GM19025 (cell line): Measurements from ENCODE around the gene CBLB.

Source experiments
- ATAC-seq: cut with Tn5 transposase; IDR thresholded peaks from one replicate; pipeline ENCODE4 v1.9.1; 2021; ENCODE audit warnings: mild to moderate bottlenecking, low read depth, moderate library complexity; ENCODE audit not compliant: unreplicated experiment

CBLB gene

DNA sequence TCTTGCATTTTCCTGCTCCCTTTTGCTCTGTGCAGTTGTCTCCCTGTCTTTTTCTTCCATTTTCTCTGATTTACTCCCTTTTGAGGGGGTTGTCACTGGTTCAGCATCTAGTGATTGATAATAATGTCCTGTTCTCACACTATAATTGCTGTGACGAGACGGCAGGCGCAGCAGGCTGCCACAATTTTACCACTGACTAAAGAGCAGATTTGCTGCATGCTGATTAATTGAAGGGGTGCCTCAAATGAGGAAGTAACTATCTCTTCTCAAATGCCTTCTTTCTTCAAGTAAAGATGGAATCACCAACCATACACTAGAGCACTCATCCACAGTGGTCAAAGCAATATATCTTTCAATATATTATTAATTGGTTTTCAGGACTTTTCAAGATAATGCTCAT lies 219.3 kb downstream of the CBLB start:
- no peak for ATAC-seq

DNA sequence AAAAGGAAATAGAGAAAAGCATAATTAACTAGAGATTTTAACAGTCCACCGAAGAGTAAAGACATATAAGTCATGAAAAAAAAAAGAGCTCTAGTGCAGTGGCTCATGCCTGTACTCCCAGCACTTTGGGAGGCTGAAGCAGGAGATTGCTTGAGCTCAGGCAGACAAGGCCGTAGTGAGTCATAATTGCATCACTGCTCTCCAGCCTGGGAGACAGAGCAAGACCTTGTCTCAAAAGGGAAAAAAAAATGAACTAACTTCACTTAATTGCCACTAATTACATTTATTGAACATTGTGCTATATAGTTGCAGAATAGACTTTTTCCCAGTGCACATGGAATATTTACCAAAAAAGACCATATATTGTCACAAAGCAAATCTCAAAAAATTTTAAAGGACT lies 221.8 kb downstream of the CBLB start:
- no peak for ATAC-seq

DNA sequence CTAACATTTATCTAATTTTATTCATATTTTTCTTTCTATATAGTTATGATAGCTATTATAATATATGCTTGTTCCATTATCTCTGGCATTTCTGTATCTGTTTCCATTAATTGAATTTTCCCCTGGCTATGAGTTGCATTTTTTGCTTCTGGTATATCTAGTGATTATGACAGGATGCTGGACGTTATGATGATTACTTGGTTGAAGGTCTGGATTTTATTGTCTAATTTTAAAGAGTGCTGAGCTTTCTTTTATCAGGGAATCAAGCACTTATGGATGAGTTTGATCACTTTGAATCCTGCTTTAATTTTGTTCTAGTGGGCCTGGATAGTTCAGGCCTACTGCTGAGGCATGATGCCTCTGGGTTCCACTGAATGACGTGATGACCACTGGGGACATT lies 229.7 kb downstream of the CBLB start:
- ATAC-seq, result no peak

DNA sequence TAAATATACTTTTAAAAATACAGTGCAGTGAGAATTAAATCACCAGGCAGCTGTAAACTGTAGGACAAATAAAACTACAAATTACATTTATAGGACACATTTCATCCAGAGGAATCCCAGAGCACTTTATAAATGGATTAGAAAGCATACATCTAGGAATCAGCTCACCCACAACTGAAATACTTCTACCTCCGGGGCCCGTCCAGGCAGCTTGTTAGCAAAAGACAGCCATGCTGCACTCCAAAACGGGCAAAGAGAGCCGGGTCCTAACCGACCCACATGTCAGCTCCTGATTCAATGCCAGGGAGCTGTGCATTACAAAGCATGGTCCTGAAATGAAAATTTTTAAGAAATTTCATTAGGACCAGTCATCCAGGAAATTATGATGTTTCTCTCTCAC lies 234.1 kb downstream of the CBLB start:
- ATAC-seq, result no peak

DNA sequence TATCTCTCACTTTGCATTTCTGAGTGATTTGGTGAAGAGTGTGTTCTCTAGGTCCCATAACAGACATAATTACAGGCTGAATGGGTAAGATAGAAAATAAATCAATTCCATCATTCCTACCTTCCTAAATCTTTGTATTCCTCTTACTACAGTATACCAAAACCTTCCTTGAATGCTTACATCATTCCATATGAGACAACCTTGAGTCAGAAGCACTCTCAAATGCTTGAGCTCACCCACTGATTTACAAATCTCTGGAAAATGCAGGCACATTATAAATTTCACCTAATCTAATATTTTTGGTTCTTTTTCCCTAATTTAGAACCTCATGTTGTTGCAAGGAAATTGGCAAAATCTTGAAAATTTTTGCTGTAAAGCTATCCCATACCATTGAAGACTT lies 239.1 kb downstream of the CBLB start:
- ATAC-seq, result no peak

DNA sequence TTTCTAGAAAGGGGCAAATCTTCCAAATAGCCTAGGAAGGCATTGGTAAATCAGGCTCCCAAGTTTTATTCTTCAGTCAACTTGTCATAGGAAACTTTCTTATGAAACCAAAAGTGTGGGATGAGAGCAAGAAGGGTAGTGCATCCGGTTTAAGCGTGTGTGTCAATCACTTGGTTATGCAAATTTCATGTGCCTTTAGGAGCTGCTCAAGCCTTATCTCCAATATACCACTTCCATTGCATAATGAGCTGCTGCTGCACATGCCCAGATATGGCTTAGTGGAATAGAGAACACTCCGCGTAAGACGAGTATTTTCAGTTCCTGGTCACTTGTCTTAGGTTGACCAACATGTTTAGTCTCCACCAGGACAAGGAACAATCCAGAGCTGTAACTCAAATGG lies 242.1 kb downstream of the CBLB start:
- ATAC-seq, result no peak

DNA sequence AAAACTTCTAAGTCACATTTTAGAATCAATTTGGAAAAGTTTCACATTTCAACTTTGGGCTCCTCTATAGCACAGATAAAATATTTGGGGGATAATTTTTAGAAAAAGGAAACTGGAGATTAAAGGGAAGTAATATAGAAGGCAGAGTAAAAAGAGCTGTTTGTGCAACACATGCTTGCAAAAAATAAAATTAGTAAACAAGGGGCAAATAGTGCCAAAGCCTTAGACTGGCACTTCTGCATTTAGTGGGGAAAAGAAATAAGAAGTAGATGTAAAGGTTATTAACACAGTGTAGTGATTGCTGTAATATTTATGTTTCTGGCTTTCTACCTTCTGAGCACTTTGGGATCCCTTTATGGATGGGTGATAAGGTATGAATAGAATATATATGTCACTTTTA lies 246.6 kb downstream of the CBLB start:
- no peak for ATAC-seq

DNA sequence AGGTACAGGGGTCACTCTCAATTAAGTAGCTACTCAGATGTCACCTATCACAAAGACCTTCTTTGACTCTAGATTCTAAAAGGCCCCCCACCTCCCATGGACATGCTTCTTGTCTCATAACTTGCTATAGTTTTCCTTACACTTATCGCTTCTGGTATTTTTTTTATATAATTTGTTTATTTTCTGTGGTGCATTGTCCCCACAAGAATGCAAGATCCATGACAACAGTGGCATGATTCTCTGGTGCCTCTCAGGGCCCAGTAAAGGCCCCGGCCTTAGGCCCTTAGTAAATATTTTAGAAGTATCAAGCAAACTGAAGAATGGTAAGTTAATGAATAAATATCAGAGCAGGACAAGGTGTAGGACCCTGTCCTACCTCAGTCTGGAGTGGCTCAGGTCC lies 248.6 kb downstream of the CBLB start:
- no peak for ATAC-seq

DNA sequence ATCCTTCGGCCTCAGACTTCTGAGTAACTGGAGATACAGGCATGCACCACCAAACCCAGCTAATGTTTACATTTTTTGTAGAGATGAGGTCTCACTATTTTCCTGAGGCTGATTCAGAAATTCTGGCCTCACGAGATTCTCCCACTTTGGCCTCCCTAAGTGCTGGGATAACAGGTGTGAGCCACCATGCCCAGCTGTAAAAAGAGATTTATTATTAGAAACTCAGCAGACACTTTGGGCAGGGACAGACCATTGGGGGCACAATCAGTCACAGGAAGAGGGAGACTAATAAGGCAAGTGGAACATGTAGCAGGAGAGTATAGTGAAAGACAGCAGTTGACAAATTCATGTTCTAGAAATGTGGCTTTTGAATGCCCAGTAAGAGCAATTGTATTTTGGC lies 249.2 kb downstream of the CBLB start:
- ATAC-seq, result no peak

DNA sequence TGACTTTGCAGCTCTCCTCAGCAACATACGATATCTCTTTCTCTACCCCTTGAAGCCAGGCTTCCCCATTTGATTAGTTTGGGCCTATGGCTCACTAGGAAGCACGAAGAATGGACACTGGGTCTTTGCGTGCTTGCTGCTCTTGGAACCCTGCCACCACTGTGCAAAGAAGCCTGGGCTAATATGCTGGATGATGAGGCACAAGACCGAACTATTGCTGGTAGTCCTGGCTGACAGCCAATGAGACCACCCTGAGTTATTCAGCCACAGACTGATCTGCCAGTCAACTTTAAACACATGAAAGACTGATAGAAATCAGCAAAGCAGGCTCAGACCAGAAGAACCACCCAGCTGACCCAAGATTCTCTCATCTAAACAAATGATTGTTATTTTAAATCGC lies 250.3 kb downstream of the CBLB start:
- no peak for ATAC-seq

DNA sequence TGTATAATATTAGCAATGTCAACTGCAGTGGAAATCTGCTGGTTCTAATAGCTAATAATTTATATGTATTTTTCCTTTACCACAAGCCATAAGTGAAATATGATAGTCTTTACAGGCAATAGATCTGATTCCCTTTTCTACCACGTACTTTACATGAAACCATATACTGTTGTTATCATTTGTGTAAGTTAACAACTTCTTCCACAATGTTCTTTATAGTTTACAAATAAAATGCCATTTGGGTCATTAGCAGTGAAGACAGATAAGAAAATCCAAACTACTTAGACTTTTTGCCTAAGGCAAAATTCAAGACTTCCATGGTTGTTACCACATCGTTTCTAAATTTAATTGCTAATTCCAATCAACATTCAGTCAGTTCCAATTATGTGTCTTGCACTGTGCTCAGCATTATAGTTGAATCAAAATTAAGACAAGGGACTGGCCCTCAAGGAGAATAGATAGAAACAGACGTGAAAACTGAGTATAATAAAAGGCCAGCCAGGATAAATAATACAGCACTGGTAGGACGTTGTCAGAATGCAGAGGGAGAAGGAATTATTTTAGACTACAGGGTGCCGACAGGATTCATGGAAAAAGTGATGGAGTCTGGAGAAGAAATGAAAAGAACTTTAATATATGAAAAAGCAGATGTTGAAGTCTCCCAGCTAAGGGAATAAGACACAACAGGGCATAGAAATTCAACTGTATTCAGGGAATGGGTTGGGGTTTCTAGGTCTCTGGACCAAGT lies 252.3 kb downstream of the CBLB start:
- no peak for ATAC-seq

DNA sequence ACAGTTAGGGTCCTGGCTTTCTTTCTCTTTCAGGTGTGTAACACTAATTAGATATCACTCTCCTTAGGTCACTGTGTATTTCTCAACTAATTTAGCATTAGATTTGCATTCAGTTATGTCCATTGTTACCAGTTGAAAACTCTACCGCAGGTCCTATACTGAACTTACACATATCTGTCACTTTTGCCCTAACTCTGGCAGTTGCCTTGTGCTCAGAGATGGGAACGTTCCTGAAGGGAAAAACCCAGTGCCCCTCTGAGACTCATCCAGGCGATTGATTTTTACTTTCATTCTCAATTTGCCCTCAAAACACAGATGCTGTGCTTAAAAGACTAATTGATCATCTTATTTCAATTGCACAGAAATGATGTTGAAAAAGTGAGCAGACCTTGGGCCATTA lies 253.0 kb downstream of the CBLB start:
- ATAC-seq, result no peak

DNA sequence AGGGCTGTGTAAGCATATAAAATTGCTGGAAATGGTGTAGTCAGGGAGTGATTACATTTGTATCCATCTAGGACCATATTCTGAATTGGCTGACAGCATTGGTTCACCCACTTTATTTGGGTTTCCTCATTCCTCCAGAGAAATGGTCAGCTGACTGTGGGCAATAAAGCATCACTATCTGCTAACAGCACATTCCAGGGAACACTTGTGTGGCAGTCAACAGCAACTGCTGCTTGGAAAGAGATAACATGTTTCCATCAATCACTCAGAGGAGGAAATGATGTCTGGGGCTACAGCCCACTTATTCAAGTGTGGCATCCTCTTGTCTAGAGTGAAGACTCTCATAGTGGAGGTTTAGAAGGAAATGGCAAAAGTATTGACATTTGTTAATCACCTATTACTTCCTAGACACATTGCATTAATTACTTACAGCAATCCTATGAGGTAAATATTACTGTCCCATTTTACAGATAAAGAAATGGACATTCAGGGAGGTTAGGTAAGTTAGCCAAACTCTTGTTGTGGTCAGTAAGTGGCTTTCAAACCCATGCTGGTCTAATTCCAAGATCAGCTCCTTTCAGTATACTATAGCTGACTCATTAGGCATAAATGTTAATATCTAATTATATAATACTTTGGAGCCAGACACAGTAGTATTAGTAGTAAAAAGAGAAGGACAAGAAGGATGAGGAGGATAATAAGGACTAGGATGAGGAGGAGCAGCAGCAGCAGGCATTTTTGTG lies 254.4 kb downstream of the CBLB start:
- no peak for ATAC-seq

DNA sequence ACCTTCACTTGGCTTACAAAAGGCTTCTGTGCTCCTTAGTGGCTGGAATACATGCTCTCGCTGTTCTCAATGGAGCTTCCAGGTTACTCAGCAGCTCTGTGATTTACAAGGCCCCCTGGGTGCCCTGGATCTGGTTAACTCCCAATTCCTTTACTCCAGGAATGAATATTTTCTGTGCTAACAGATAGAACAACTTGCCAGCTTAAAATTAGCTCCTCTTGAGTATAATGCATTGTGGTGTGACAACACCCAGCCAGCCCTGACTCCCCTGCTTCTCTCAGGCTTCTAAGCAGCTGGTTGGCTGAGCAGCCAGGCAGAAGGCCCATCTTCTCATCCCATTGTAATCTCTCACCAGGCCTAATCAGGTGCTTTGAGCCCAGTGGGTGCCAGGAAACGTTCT lies 255.7 kb downstream of the CBLB start:
- ATAC-seq, result no peak

DNA sequence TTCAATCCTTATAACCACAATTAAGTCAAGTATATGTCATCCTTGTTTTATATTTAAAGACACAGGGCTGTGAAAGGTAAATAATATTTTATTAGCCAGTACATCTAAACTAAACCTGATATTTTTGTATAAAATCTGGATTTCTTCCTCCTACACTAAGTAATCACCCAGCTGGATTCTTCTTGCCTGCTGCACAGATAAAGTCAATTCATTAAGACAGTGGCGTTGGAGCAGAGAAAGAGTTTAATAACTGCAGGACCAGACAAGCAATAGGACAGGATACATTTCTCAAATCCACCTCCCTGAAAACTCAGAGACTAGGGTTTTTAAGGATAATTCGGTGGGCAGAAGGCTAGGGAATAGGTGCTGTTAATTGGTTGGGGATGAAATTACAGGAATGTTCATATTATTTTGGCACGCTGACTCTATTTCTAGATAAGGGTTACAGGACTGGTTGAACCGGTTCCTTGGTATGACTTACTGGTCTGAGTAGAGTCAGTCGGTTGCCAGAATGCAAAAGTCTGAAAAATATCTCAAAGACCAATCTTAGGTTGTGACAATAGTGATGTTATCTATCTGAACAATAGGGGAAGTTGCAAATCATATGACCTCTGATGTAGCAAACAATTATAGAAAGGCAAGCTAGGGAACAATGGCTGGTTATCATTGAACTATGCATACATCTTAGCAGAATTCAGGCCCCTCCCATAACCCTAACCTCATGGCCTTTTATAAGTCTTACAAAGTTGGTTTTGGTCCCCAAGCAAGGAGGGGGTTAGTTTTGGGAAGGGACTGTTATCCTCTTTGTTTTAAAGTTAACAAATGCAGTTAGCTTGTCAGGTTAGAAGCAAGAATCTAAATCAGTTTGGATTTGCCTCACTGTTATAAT lies 257.3 kb downstream of the CBLB start:
- no peak for ATAC-seq

DNA sequence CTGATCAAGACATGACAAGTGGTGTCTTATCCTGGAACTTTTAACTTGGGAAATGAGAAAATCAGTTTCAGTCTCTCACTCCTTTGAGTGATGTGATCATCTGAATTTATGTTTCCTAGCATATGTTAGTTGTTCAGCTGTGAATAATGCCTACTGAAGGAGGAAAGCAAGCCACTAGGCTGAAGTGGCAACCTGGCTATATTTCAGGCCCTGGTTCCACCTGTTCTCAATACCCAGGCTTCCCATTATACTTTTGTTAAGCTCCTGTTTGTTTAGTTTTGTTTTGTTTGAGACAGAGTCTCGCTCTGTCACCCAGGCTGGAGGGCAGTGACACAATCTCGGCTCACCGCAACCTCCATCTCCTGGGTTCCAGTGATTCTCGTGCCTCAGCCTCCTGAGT lies 258.3 kb downstream of the CBLB start:
- ATAC-seq, result no peak

DNA sequence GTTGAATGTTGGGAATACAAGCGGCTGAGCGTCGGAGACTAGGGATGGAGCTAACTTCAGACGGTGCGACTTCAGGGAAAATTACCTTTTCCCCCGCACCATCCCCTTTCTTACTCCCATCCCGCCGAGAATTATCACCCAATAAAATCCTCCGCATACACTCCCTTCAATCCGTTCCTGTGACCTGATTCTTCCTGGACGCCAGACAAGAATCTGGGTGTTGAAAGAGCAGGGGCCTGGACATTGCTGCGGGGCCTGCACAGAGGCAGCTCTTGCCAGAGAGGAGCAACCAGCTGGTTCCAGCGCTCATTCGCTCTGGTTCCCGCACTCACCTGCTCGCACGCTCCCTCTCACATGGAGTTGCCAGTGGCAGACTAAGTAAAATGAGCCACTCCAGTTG lies 260.2 kb downstream of the CBLB start:
- no peak for ATAC-seq

DNA sequence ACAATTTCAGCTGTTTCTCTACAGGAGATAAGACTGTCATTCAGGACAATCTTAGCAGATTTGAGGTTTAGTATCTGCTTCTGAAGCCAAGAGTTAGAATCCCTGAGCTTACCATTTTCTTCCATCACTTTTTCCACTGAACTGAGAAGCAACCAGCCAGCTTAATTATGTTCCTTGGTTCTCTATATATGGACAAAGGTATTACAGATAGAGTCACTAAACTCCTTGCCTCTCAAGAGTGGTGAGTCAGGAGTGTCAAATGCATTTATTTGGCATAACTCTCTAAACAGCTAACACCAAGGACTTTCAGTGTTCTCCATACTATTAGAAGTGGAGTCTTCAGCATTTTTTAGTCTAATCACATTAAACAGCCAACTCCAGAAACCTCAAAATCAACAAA lies 262.8 kb downstream of the CBLB start:
- ATAC-seq, result no peak
